ENCODE measurements around the gene HOXC9.

HOXC9 gene

GRCh38 chr12:54042970-54043853 lies 43.3 kb downstream of the HOXC9 start:
- no peak for DNase-seq

GRCh38 chr12:54044425-54045103 lies 44.6 kb downstream of the HOXC9 start:
- no peak for DNase-seq

GRCh38 chr12:54045401-54045800 lies 45.4 kb downstream of the HOXC9 start:
- DNase-seq, result no peak

GRCh38 chr12:54045868-54046521 lies 46.0 kb downstream of the HOXC9 start:
- DNase-seq, result no peak

- DNase-seq, result peak; percentile 42
These were observed 46.8 kb downstream of the HOXC9 start for GRCh38 chr12:54046809-54047159.

- DNase-seq, result peak; percentile 73
These were observed 47.4 kb downstream of the HOXC9 start for GRCh38 chr12:54047160-54047963.

- no peak for DNase-seq
These were observed 48.0 kb downstream of the HOXC9 start for GRCh38 chr12:54047964-54048303.

- DNase-seq, result no peak
These were observed 48.6 kb downstream of the HOXC9 start for GRCh38 chr12:54048406-54049093.

- DNase-seq, result peak; percentile 54
These were observed 49.1 kb downstream of the HOXC9 start for GRCh38 chr12:54049108-54049507.

- peak; percentile 53 for DNase-seq
These were observed 50.5 kb downstream of the HOXC9 start for GRCh38 chr12:54050482-54050810.

- DNase-seq, result no peak
These were observed 51.3 kb downstream of the HOXC9 start for GRCh38 chr12:54051026-54051842.

- DNase-seq, result peak; percentile 62
These were observed 52.0 kb downstream of the HOXC9 start for GRCh38 chr12:54051874-54052437.

GRCh38 chr12:54052438-54053002 lies 52.6 kb downstream of the HOXC9 start:
- DNase-seq, result no peak

Measured in retina (tissue), 1 donor.